ENCODE measurements around the gene SPEM3.

SPEM3 gene

GRCh38 chr17:7405350-7406234, 23.1 kb upstream of the SPEM3 start:
- H3K4me3 ChIP-seq (ENCODE audit: low read length), result peak overlapping the region; percentile 84
- H3K4me1 ChIP-seq (ENCODE audit: control insufficient read depth, insufficient read depth, low read length), result peaks cover 21% of the 10 kb centered on the region
- H3K9ac ChIP-seq (ENCODE audit: low read depth, low read length), result peak overlapping the region; percentile 80
- peaks cover 12% of the 10 kb centered on the region for H3K36me3 ChIP-seq (ENCODE audit: insufficient read depth, low read length)
- H3K9me3 ChIP-seq (replicated peaks; ENCODE audit: low read length), result no peaks in the 10 kb centered on the region
- no peaks in the 10 kb centered on the region for H3K27me3 ChIP-seq (ENCODE audit: control insufficient read depth, insufficient read depth, low read length)
- H3K4me2 ChIP-seq (ENCODE audit: low read length), result peak overlapping the region; percentile 99

DNA sequence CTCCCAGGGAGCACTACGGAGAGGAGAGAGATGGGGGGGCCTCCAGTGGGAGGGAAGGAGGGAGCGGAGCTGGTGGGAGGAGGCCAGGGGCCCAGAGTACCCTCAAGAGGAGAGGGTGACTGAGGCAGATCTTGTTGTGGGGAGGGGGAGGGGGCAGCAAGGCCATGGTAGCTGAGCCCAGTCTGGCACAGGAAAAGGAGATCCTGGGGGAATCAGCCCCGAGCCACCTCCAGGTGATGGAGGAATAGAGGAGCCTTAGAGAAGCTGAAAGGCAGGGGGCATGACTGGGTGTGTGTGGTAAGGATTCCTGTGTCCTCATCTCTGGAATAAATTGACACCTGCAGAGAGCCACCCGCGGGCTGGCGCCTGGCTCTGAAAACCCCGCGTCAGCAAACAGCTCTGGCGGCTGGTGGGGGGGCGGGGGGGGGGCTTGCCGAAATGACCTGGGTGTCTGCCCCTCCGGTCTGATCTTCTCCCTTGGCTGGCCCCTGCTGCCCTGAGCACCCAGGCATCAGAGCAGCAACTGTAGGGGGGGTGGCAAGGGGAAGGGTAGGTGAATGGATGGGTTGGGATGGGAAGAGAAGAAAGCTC, 22.3 kb upstream of the SPEM3 start:
- Histone ChIP-seq H3K9me3 (replicated peaks; ENCODE audit: low read length) (no peaks in the 10 kb centered on the region), H3K4me1 (ENCODE audit: control insufficient read depth, insufficient read depth, low read length) (peaks cover 18% of the 10 kb centered on the region), H3K36me3 (ENCODE audit: insufficient read depth, low read length) (peaks cover 12% of the 10 kb centered on the region), H3K4me3 (ENCODE audit: low read length) (peak overlapping the region; percentile 84), H3K9ac (ENCODE audit: low read depth, low read length) (peak overlapping the region; percentile 80), H3K27me3 (ENCODE audit: control insufficient read depth, insufficient read depth, low read length) (no peaks in the 10 kb centered on the region), H3K4me2 (ENCODE audit: low read length) (peak overlapping the region; percentile 99)

GRCh38 chr17:7407082-7407481, 21.6 kb upstream of the SPEM3 start:
- Histone ChIP-seq H3K9ac (ENCODE audit: low read depth, low read length) (no peak overlapping the region), H3K4me3 (ENCODE audit: low read length) (no peak overlapping the region), H3K36me3 (ENCODE audit: insufficient read depth, low read length) (peaks cover 12% of the 10 kb centered on the region), H3K4me1 (ENCODE audit: control insufficient read depth, insufficient read depth, low read length) (peaks cover 18% of the 10 kb centered on the region), H3K9me3 (replicated peaks; ENCODE audit: low read length) (no peaks in the 10 kb centered on the region), H3K4me2 (ENCODE audit: low read length) (no peak overlapping the region), H3K27me3 (ENCODE audit: control insufficient read depth, insufficient read depth, low read length) (no peaks in the 10 kb centered on the region)

DNA sequence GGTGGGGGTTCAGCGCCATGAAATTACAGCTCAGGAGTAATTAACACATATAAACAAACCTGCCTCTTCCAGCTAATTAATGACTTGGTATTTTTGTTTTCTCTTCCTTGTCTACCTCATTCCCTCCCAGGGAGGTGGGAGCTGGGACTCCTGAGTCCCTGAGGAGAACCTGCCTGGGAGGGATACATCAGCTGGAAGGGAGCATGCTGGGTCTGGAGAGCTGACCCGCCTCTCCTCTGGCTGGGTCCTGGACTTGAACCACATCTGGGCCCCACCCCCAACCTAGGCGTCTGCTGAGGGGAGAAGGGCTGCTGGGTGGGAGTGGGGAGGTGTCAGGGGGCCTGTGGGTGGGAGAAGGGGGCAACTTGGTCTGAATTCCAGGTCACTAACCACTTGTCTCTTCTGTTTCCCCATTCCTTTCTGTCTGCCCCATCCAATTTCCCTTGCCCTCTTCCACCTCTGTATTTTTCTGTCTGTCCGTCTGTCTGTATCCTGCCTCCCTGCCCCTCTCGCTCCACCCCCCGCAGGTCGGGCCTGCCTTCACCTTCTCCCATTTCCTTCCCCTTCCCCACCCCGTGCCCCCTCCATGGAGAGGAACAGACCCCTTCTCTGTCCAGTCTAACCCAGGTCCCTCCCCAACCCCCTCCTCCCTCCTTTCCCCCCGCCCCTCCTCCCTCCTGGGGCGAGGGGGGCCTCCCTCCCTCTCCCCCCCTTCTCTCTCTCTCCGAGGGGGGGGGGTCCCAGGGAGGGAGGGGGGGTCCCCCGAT, 21.0 kb upstream of the SPEM3 start, which contains the start of gene NLGN2:
Gene NLGN2 (plus strand): TSS at position 361 of the 767 bp plus-strand sequence. CDS start 411 bp downstream, outside the sequence.
- H3K9ac ChIP-seq (ENCODE audit: low read depth, low read length), result no peak within 1 kb of the TSS

DNA sequence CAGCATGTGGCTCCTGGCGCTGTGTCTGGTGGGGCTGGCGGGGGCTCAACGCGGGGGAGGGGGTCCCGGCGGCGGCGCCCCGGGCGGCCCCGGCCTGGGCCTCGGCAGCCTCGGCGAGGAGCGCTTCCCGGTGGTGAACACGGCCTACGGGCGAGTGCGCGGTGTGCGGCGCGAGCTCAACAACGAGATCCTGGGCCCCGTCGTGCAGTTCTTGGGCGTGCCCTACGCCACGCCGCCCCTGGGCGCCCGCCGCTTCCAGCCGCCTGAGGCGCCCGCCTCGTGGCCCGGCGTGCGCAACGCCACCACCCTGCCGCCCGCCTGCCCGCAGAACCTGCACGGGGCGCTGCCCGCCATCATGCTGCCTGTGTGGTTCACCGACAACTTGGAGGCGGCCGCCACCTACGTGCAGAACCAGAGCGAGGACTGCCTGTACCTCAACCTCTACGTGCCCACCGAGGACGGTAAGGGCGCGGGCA, 20.4 kb upstream of the SPEM3 start:
- Histone ChIP-seq H3K4me2 (ENCODE audit: low read length) (no peak overlapping the region), H3K4me1 (ENCODE audit: control insufficient read depth, insufficient read depth, low read length) (peaks cover 16% of the 10 kb centered on the region), H3K4me3 (ENCODE audit: low read length) (no peak overlapping the region), H3K9ac (ENCODE audit: low read depth, low read length) (no peak overlapping the region), H3K36me3 (ENCODE audit: insufficient read depth, low read length) (peaks cover 12% of the 10 kb centered on the region), H3K27me3 (ENCODE audit: control insufficient read depth, insufficient read depth, low read length) (no peaks in the 10 kb centered on the region), H3K9me3 (replicated peaks; ENCODE audit: low read length) (no peaks in the 10 kb centered on the region)

More for the DNA sequence above, 21.0 kb upstream of the SPEM3 start, which contains the start of gene NLGN2:
- Histone ChIP-seq H3K4me2 (ENCODE audit: low read length) (no peak within 1 kb of the TSS), H3K4me1 (ENCODE audit: control insufficient read depth, insufficient read depth, low read length) (peaks cover 17% of the 10 kb centered on the region), H3K9me3 (replicated peaks; ENCODE audit: low read length) (no peaks in the 10 kb centered on the region), H3K27me3 (ENCODE audit: control insufficient read depth, insufficient read depth, low read length) (no peaks in the 10 kb centered on the region), H3K4me3 (ENCODE audit: low read length) (no peak within 1 kb of the TSS), H3K36me3 (ENCODE audit: insufficient read depth, low read length) (peaks cover 12% of the 10 kb centered on the region)

DNA sequence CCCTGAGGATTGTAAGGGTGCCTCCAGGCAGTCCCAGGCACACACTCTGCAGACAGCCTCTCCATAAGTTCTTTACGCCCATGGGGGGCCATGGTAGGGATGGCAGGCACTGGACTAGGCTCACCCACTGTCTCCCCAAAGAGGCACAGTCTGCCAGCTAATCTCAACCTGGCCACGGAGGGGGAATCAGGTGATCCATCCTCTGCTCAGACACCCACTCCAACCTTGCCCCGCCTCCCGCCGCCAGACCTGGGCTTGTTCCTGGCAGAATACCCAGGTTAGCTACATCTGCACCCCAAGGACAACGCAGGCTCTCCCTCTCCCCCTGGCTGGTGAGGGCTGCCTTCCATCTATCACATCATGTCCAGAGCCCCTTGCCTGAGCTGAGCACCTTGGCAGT, 19.8 kb upstream of the SPEM3 start:
- Histone ChIP-seq H3K27me3 (ENCODE audit: control insufficient read depth, insufficient read depth, low read length) (no peaks in the 10 kb centered on the region), H3K4me1 (ENCODE audit: control insufficient read depth, insufficient read depth, low read length) (peaks cover 21% of the 10 kb centered on the region), H3K36me3 (ENCODE audit: insufficient read depth, low read length) (peaks cover 12% of the 10 kb centered on the region), H3K4me2 (ENCODE audit: low read length) (no peak overlapping the region), H3K9ac (ENCODE audit: low read depth, low read length) (no peak overlapping the region), H3K4me3 (ENCODE audit: low read length) (no peak overlapping the region), H3K9me3 (replicated peaks; ENCODE audit: low read length) (no peaks in the 10 kb centered on the region)

- no peak overlapping the region for H3K4me3 ChIP-seq (ENCODE audit: low read length)
- H3K9me3 ChIP-seq (replicated peaks; ENCODE audit: low read length), result no peaks in the 10 kb centered on the region
- H3K27me3 ChIP-seq (ENCODE audit: control insufficient read depth, insufficient read depth, low read length), result no peaks in the 10 kb centered on the region
- H3K36me3 ChIP-seq (ENCODE audit: insufficient read depth, low read length), result peaks cover 12% of the 10 kb centered on the region
- H3K4me2 ChIP-seq (ENCODE audit: low read length), result no peak overlapping the region
- H3K4me1 ChIP-seq (ENCODE audit: control insufficient read depth, insufficient read depth, low read length), result peaks cover 21% of the 10 kb centered on the region
- H3K9ac ChIP-seq (ENCODE audit: low read depth, low read length), result no peak overlapping the region
Measured at GRCh38 chr17:7409716-7410115, 18.9 kb upstream of the SPEM3 start.

GRCh38 chr17:7410634-7411426, 17.8 kb upstream of the SPEM3 start:
- peaks cover 17% of the 10 kb centered on the region for H3K36me3 ChIP-seq (ENCODE audit: insufficient read depth, low read length)

GRCh38 chr17:7411427-7411750, 17.3 kb upstream of the SPEM3 start:
- Histone ChIP-seq H3K27me3 (ENCODE audit: control insufficient read depth, insufficient read depth, low read length) (no peaks in the 10 kb centered on the region), H3K36me3 (ENCODE audit: insufficient read depth, low read length) (peaks cover 17% of the 10 kb centered on the region), H3K4me2 (ENCODE audit: low read length) (no peak overlapping the region), H3K9ac (ENCODE audit: low read depth, low read length) (no peak overlapping the region), H3K4me1 (ENCODE audit: control insufficient read depth, insufficient read depth, low read length) (peaks cover 11% of the 10 kb centered on the region), H3K4me3 (ENCODE audit: low read length) (no peak overlapping the region), H3K9me3 (replicated peaks; ENCODE audit: low read length) (no peaks in the 10 kb centered on the region)

More at GRCh38 chr17:7410634-7411426, 17.8 kb upstream of the SPEM3 start:
- Histone ChIP-seq H3K4me3 (ENCODE audit: low read length) (no peak overlapping the region), H3K27me3 (ENCODE audit: control insufficient read depth, insufficient read depth, low read length) (no peaks in the 10 kb centered on the region), H3K9me3 (replicated peaks; ENCODE audit: low read length) (no peaks in the 10 kb centered on the region), H3K4me2 (ENCODE audit: low read length) (no peak overlapping the region), H3K4me1 (ENCODE audit: control insufficient read depth, insufficient read depth, low read length) (peaks cover 17% of the 10 kb centered on the region), H3K9ac (ENCODE audit: low read depth, low read length) (no peak overlapping the region)

GRCh38 chr17:7413346-7413985, 15.2 kb upstream of the SPEM3 start:
- H3K4me1 ChIP-seq (ENCODE audit: control insufficient read depth, insufficient read depth, low read length), result peaks cover 11% of the 10 kb centered on the region
- no peak overlapping the region for H3K4me3 ChIP-seq (ENCODE audit: low read length)
- H3K9ac ChIP-seq (ENCODE audit: low read depth, low read length), result no peak overlapping the region
- peaks cover 17% of the 10 kb centered on the region for H3K36me3 ChIP-seq (ENCODE audit: insufficient read depth, low read length)
- peak overlapping the region; percentile 20 for H3K4me2 ChIP-seq (ENCODE audit: low read length)
- no peaks in the 10 kb centered on the region for H3K9me3 ChIP-seq (replicated peaks; ENCODE audit: low read length)
- H3K27me3 ChIP-seq (ENCODE audit: control insufficient read depth, insufficient read depth, low read length), result no peaks in the 10 kb centered on the region
